OCI-LY1 (cell line): Measurements from ENCODE around the gene PLD1.

ENCODE experiments used
- H2AFZ ChIP-seq: fragments of 200-600 bp; sonication (generic), shearing (Covaris generic); 2 replicates; pipeline ENCODE4 v1.6.0; 2014; ENCODE audit warnings: antibody characterized with exemption, mild to moderate bottlenecking, low read length
- H3F3A ChIP-seq: fragments of 200-600 bp; sonication (generic), shearing (Covaris generic); 2 replicates; pipeline ENCODE4 v1.6.0; 2014; ENCODE audit warnings: mild to moderate bottlenecking, antibody characterized with exemption, low read length, moderate library complexity; ENCODE audit not compliant: insufficient read depth
- H3K27ac ChIP-seq: fragments of 200-600 bp; sonication (generic); 2 replicates; pipeline ENCODE4 v1.5.1; 2014; ENCODE audit warnings: low read length, mixed run types, mild to moderate bottlenecking, low read depth; ENCODE audit not compliant: poor library complexity, severe bottlenecking
- H3K27me3 ChIP-seq: fragments of 200-600 bp; sonication (generic); 2 replicates; pipeline ENCODE4 v1.6.0; 2014; ENCODE audit warnings: antibody characterized with exemption, mild to moderate bottlenecking, low read length, moderate library complexity; ENCODE audit not compliant: insufficient read depth
- H3K36me3 ChIP-seq: fragments of 200-600 bp; sonication (generic); 2 replicates; pipeline ENCODE4 v1.6.1; 2014; ENCODE audit warnings: mild to moderate bottlenecking, antibody characterized with exemption, low read length, moderate library complexity, mixed read lengths; ENCODE audit not compliant: insufficient read depth
- H3K4me1 ChIP-seq: fragments of 200-600 bp; sonication (generic); 2 replicates; pipeline ENCODE4 v1.5.1; 2014; ENCODE audit warnings: mild to moderate bottlenecking, low read length, moderate library complexity; ENCODE audit not compliant: insufficient read depth, severe bottlenecking
- H3K4me2 ChIP-seq: fragments of 200-600 bp; sonication (generic), shearing (Covaris generic); 2 replicates; pipeline ENCODE4 v1.6.1; 2014; ENCODE audit warnings: low read length
- H3K4me3 ChIP-seq: fragments of 200-600 bp; sonication (generic); 2 replicates; pipeline ENCODE4 v1.5.1; 2014; ENCODE audit warnings: low read length, low read depth, mild to moderate bottlenecking, mixed read lengths; ENCODE audit not compliant: poor library complexity, severe bottlenecking
- H3K79me2 ChIP-seq: fragments of 200-600 bp; shearing (Covaris generic); 2 replicates; pipeline ENCODE4 v1.6.1; 2016; ENCODE audit warnings: mixed run types, low read length, mixed read lengths; ENCODE audit not compliant: insufficient read depth
- H3K9ac ChIP-seq: fragments of 200-600 bp; sonication (generic), shearing (Covaris generic); 2 replicates; pipeline ENCODE4 v1.6.1; 2014; ENCODE audit warnings: mild to moderate bottlenecking, low read length, mixed read lengths
- H3K9me2 ChIP-seq: fragments of 200-600 bp; sonication (generic), shearing (Covaris generic); 2 replicates; pipeline ENCODE4 v1.6.1; 2014; ENCODE audit warnings: low read depth, mild to moderate bottlenecking, low read length, mixed read lengths
- H3K9me3 ChIP-seq: fragments of 200-600 bp; shearing (Covaris generic); 2 replicates; pipeline ENCODE4 v1.6.1; 2014; ENCODE audit warnings: low read length, mixed read lengths
- H4K20me1 ChIP-seq: fragments of 200-600 bp; sonication (generic), shearing (Covaris generic); 2 replicates; pipeline ENCODE4 v1.6.0; 2016; ENCODE audit warnings: mild to moderate bottlenecking, low read length; ENCODE audit not compliant: insufficient read depth
- CTCF ChIP-seq: fragments of 200-600 bp; sonication (generic), shearing (Covaris generic); IDR thresholded peaks from 2 replicates; pipeline ENCODE4 v1.5.1; 2017; ENCODE audit warnings: mild to moderate bottlenecking, antibody characterized with exemption, low read length, moderate library complexity, mixed read lengths
- EZH2 ChIP-seq: fragments of 200-600 bp; sonication (generic), shearing (Covaris generic); IDR thresholded peaks from 2 replicates; pipeline ENCODE4 v1.8.0; 2017; ENCODE audit warnings: borderline replicate concordance, mixed run types, mild to moderate bottlenecking, antibody characterized with exemption, low read length, moderate library complexity, mixed read lengths

PLD1 gene

GRCh38 chr3:171654809-171655208 is 155.5 kb downstream of the PLD1 start:
- Histone ChIP-seq H4K20me1 (no peaks in the 10 kb centered on the region), H3K36me3 (no peaks in the 10 kb centered on the region), H3F3A (no peaks in the 10 kb centered on the region), H3K4me2 (no peak overlapping the region), H3K9ac (no peak overlapping the region), H3K4me1 (no peaks in the 10 kb centered on the region), H3K9me3 (no peaks in the 10 kb centered on the region), H3K27me3 (no peaks in the 10 kb centered on the region), H3K4me3 (no peak overlapping the region), H3K9me2 (no peaks in the 10 kb centered on the region), H3K27ac (no peak overlapping the region), H3K79me2 (no peaks in the 10 kb centered on the region), H2AFZ (no peak overlapping the region)
- no peak for TF ChIP-seq EZH2
- TF ChIP-seq CTCF, result no peak

- H3F3A ChIP-seq, result no peaks in the 10 kb centered on the region
- no peaks in the 10 kb centered on the region for H3K4me1 ChIP-seq
- no peaks in the 10 kb centered on the region for H3K9me2 ChIP-seq
- H3K36me3 ChIP-seq, result no peaks in the 10 kb centered on the region
- H3K4me3 ChIP-seq, result no peak overlapping the region
- H2AFZ ChIP-seq, result no peak overlapping the region
- no peaks in the 10 kb centered on the region for H4K20me1 ChIP-seq
- no peak overlapping the region for H3K4me2 ChIP-seq
- no peak overlapping the region for H3K9ac ChIP-seq
- H3K27ac ChIP-seq, result no peak overlapping the region
- TF ChIP-seq EZH2 (no peak), CTCF (no peak)
- H3K27me3 ChIP-seq, result no peaks in the 10 kb centered on the region
- H3K9me3 ChIP-seq, result no peaks in the 10 kb centered on the region
- no peaks in the 10 kb centered on the region for H3K79me2 ChIP-seq
Observed at GRCh38 chr3:171654326-171654725, 156.0 kb downstream of the PLD1 start.

DNA sequence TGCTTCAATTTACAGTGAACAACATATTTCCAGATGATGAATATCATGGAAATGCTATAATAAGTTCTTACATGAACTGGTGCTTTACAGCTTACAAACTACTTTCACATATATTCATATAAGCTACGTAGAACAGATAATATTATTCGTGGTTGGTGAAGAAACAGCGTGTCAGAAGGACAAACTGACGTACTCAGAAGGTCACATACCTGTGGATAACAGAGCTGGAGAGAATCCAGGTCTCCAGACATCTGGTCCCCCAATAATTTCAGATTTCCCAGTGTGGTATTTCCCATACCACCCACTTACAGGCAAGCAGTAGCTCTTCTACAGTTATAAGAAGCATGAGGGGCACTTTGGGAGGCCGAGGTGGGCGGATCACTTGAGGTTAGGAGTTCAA is 156.6 kb downstream of the PLD1 start:
- no peak overlapping the region for H3K4me3 ChIP-seq
- TF ChIP-seq EZH2, result no peak
- TF ChIP-seq CTCF, result no peak
- no peaks in the 10 kb centered on the region for H3K9me2 ChIP-seq
- H2AFZ ChIP-seq, result no peak overlapping the region
- H3K27me3 ChIP-seq, result no peaks in the 10 kb centered on the region
- H3K4me1 ChIP-seq, result no peaks in the 10 kb centered on the region
- no peak overlapping the region for H3K4me2 ChIP-seq
- H3K36me3 ChIP-seq, result no peaks in the 10 kb centered on the region
- H3K79me2 ChIP-seq, result no peaks in the 10 kb centered on the region
- no peaks in the 10 kb centered on the region for H4K20me1 ChIP-seq
- no peaks in the 10 kb centered on the region for H3K9me3 ChIP-seq
- no peaks in the 10 kb centered on the region for H3F3A ChIP-seq
- no peak overlapping the region for H3K9ac ChIP-seq
- no peak overlapping the region for H3K27ac ChIP-seq
